ENCODE results near the gene ALK.

- TF ChIP-seq POLR2A (IDR thresholded peaks at IDR 0.05; ENCODE audit: low read length) = no peak
- no peak for TF ChIP-seq GATA1 (IDR thresholded peaks at IDR 0.05; ENCODE audit: low read depth, low read length)
Observed at GRCh38 chr2:29527947-29528346, 393.4 kb downstream of the ALK start.
